Muscle of leg (tissue), 11 donors: ENCODE measurements around the gene SOX18. TPM values are rescaled to one million over a fixed set of nuclear protein-coding genes. Genes with fewer than 3 reads are reported as not detected.

ENCODE experiments used
- DNase-seq: peaks from one replicate; pipeline ENCODE4 v3.0.0; 2013
- H3K27ac ChIP-seq: one replicate; pipeline ENCODE4 v1.5.1; 2013; ENCODE audit warnings: mild to moderate bottlenecking, low read length, control low read depth
- H3K27me3 ChIP-seq: one replicate; pipeline ENCODE4 v1.6.1; 2013; ENCODE audit warnings: low read length; ENCODE audit not compliant: control insufficient read depth, insufficient read depth
- H3K36me3 ChIP-seq: one replicate; pipeline ENCODE4 v1.6.1; 2013; ENCODE audit warnings: low read length; ENCODE audit not compliant: control insufficient read depth, insufficient read depth
- H3K4me1 ChIP-seq: one replicate; pipeline ENCODE4 v1.6.1; 2013; ENCODE audit warnings: low read length; ENCODE audit not compliant: control insufficient read depth, insufficient read depth
- H3K4me3 ChIP-seq: one replicate; pipeline ENCODE4 v1.5.1; 2013; ENCODE audit warnings: low read length, control low read depth
- H3K9me3 ChIP-seq: replicated peaks from 2 replicates; pipeline ENCODE4 v1.6.1; 2013; ENCODE audit warnings: low read depth, low read length; ENCODE audit not compliant: control insufficient read depth
- WGBS: methylation state at CpG from one replicate; pipeline ENCODE4 v1.1.5; 2013; ENCODE audit warnings: missing lambda C conversion rate; ENCODE audit not compliant: insufficient coverage; 5-methylcytosine and 5-hydroxymethylcytosine counted together
- polyA plus RNA-seq, 8 donors: library from polyadenylated mRNA; unstranded; fragments of 120-200 nt; gene quantifications; one replicate each; pipeline versions ENCODE4 v1.2.1 to v1.2.3, GENCODE V29; 2013; ENCODE audit warnings: inconsistent platforms in 1 of 8, low replicate concordance in 1 of 8; ENCODE audit not compliant: insufficient read length in 8 of 8, insufficient read depth in 1 of 8
- total RNA-seq: library from RNA; stranded (reverse); fragments of 120-200 nt; gene quantifications from one replicate; pipeline ENCODE4 v1.2.4, GENCODE V29; 2013

The SOX18 gene
- total and polyA plus RNA-seq, 9 donors, result 2.2 to 15.7 (median 10.6) TPM

- 72% methylated on average over 5 of the region's 12 CpGs for WGBS
- H3K9me3 ChIP-seq, result no peaks in the 10 kb centered on the region
- H3K27me3 ChIP-seq, result no peaks in the 10 kb centered on the region
- H3K36me3 ChIP-seq, result peaks cover 41% of the 10 kb centered on the region
- no peak overlapping the region for H3K4me3 ChIP-seq
- no peak for DNase-seq
- H3K4me1 ChIP-seq, result peaks cover 19% of the 10 kb centered on the region
- no peak overlapping the region for H3K27ac ChIP-seq
Observed at GRCh38 chr20:64068386-64069208, 19.2 kb upstream of the SOX18 start.

DNA sequence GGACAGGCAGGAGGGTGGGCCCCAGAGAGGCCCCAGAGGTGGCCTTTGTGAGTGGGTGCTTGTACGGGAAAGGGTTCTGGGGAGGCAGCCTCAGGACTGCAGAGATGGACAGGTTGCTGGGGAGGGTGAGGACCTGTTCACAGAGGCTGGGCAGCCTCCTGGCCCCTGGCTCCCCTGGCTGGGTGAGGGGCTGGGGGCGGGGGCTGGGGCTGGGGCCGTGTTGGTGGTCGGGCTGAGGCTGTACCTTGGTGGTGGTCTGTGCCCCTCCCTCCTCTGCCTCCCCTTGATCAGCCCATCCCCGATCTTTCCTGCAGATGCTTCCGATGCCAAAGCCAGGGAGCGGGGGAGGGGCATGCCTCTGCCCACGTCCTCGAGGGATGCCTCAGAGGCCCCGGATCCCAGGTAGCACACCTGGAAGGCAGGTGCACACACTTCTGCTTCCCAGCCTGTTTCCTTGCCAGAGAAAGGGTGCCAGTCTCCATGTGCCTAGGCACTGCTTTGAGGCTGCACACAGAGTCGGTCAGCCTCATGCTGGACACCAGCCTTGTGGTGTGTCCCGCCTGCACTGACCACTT, 18.4 kb upstream of the SOX18 start:
- WGBS, result 64% methylated on average over 9 of the region's 12 CpGs
- Histone ChIP-seq H3K4me3 (no peak overlapping the region), H3K4me1 (peaks cover 20% of the 10 kb centered on the region), H3K27me3 (no peaks in the 10 kb centered on the region), H3K9me3 (no peaks in the 10 kb centered on the region), H3K36me3 (peaks cover 36% of the 10 kb centered on the region), H3K27ac (no peak overlapping the region)
- DNase-seq, result no peak

DNA sequence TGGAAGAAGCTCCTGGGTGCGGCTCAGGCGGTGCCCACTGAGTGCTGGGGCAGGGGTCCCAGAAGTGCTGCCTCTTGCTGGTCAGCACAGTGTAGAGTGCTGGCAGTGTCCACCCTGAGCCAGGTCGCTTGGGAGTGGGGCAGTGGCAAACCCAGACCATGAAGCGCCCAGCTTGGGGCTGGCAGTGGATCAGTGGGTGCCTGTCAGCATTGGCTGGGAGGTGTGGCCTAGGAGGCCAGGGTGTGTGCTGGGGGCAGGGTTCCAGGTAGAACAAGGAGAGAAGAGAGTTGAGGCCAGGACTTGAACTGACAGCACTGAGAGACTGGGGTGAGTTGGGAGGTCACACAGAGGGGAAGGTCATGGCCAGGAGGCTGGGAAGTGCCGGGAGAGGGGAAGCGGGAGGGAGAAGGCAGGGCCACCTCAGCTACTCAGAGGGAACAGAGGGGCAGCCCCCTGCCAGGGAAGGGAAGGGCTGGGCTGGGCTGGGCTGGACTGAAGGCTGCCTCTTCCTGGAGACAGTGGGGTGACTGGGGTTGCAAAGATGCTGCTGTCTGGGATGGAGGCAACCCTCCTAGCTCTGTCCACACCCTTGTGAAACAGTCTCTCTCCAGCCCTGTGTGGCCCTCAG, 17.7 kb upstream of the SOX18 start:
- Histone ChIP-seq H3K9me3 (no peaks in the 10 kb centered on the region), H3K36me3 (peaks cover 29% of the 10 kb centered on the region), H3K4me1 (peaks cover 26% of the 10 kb centered on the region), H3K4me3 (no peak overlapping the region), H3K27ac (no peak overlapping the region), H3K27me3 (no peaks in the 10 kb centered on the region)
- no peak for DNase-seq
- 81% methylated on average over 6 of the region's 6 CpGs for WGBS

GRCh38 chr20:64065974-64066343, 16.5 kb upstream of the SOX18 start:
- no peak for DNase-seq
- no peaks in the 10 kb centered on the region for H3K9me3 ChIP-seq
- H3K4me3 ChIP-seq, result no peak overlapping the region
- H3K4me1 ChIP-seq, result peaks cover 28% of the 10 kb centered on the region
- peaks cover 20% of the 10 kb centered on the region for H3K36me3 ChIP-seq
- no peaks in the 10 kb centered on the region for H3K27me3 ChIP-seq
- WGBS, result 55% methylated on average over 4 of the region's 5 CpGs
- H3K27ac ChIP-seq, result no peak overlapping the region

DNA sequence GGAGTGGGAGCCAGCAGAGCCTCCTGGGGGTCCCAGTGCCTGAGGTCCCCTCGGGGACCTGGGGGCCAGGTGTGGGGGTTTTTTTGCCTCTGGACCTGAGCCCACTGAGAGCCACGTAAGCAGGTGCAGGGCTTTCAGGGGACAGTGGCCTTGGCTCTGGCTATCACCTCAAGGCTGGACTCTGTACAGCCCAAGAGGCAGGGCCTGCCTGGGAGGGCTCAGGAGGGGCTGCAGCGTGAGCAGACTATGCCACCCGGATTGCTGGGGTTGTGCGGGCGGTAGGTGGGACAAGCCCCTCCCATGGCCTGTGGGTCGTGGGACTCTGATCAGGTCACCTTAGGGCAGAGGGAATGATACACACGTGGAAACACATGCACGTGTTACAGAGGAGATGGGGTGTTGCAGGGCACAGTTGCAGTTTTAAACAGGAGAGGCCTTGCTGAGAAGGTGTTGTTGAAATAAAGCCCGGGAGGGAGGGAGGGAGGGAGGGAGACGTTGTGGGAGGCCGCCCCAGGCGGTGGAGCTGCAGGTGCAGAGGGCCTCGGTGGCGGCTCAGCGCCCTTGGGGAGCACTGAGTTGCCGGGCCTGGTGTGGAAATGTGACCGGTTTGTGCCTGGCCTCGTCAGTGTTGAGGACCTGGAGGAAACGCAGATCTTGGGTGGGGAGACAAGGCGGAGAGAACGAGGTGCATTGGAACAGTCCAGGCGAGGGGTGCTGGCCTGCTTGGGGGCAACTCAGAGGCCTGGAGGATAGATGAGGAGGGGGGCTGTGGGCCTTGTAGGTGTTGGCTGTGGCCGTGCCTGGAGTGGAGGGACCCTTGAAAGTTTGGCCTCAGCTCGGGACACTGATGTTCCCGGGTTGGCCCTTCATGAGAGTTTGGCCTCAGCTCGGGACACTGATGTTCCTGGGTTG, 15.9 kb upstream of the SOX18 start:
- H3K4me1 ChIP-seq, result peaks cover 28% of the 10 kb centered on the region
- H3K27me3 ChIP-seq, result no peaks in the 10 kb centered on the region
- DNase-seq, result no peak
- H3K36me3 ChIP-seq, result peaks cover 15% of the 10 kb centered on the region
- no peak overlapping the region for H3K4me3 ChIP-seq
- 41% methylated on average over 26 of the region's 27 CpGs for WGBS
- H3K9me3 ChIP-seq, result no peaks in the 10 kb centered on the region
- no peak overlapping the region for H3K27ac ChIP-seq

GRCh38 chr20:64064145-64064698, 14.8 kb upstream of the SOX18 start:
- peak overlapping the region; percentile 87 for H3K4me3 ChIP-seq
- H3K9me3 ChIP-seq, result no peaks in the 10 kb centered on the region
- 31% methylated on average over 3 of the region's 12 CpGs for WGBS
- DNase-seq, result no peak
- H3K27ac ChIP-seq, result no peak overlapping the region
- H3K27me3 ChIP-seq, result no peaks in the 10 kb centered on the region
- H3K4me1 ChIP-seq, result peaks cover 26% of the 10 kb centered on the region
- peaks cover 7% of the 10 kb centered on the region for H3K36me3 ChIP-seq

DNA sequence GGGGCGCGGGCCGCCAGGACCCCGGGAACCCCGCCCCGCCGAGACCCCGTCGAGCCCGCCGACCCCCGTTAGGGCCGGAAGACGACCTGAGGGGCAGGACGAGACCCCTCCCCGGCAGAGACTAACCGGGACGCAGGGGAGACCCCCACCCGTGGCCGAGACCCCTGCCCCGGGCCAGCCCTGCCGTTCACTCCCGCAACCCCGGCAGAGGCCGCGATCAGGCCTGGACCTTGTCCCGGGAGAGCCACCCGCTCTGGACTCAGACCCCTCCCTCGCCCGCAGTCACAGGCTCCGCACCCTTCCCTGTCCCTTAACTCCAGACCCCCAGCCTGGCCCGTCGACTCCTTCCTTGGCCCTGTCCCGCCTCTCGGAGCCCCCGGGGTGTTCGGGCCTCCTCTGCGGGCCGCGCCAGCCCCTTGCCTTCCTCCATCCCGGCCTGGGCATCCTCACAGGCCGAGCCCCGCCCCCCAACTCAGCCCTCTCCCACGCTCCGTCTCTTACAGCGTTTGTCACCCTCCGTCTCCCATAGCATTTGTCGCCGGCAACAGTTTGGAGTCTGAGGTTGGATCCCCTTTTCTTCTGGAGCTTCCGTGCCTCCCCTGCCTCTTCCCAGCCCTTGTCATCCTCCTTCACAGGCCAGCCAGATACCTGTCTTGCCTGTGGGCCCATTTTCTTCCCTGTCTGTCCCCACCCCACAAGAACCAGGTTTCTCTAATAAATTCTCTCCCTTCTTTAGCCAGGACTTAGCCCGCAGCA, 14.1 kb upstream of the SOX18 start:
- Histone ChIP-seq H3K36me3 (peaks cover 4% of the 10 kb centered on the region), H3K4me1 (peaks cover 26% of the 10 kb centered on the region), H3K9me3 (no peaks in the 10 kb centered on the region), H3K4me3 (peak overlapping the region; percentile 87), H3K27me3 (peaks cover 1% of the 10 kb centered on the region), H3K27ac (peak overlapping the region; percentile 51)
- WGBS, result under 1% methylated on average over 50 of the region's 51 CpGs
- DNase-seq, result peak; percentile 39

- peaks cover 30% of the 10 kb centered on the region for H3K4me1 ChIP-seq
- peaks cover 4% of the 10 kb centered on the region for H3K27me3 ChIP-seq
- DNase-seq, result peak; percentile 99
- peak within 1 kb of the TSS; percentile 87 for H3K4me3 ChIP-seq
- no peaks in the 10 kb centered on the region for H3K36me3 ChIP-seq
- WGBS, result 3% methylated on average over 83 of the region's 85 CpGs
- no peaks in the 10 kb centered on the region for H3K9me3 ChIP-seq
- peak within 1 kb of the TSS; percentile 76 for H3K27ac ChIP-seq
Observed at GRCh38 chr20:64062596-64063388, 13.4 kb upstream of the SOX18 start, which contains the start of gene TCEA2. Gene TCEA2 (plus strand): TSS chr20:64063198. CDS start chr20:64063313, 115 bp downstream.
